ENCODE results near the gene TTC23.

DNA sequence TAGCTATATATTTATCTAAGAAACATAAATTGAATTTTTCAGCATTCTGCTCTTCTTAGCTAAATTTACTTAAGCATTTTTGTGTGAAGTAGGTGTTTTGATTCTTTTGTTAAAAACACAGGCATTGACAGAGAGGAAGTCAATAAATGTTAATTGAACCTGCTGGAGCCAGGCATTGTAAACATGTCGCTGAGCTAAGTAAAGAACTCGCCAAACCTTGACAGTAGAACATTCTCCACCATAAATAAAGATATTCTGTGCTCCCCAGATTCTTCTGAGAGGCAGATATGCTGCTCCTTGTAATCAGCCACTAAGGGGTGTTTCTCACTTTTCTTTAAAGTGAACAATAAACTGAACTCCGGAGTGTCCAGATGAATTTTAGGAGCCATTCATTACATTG lies 106.1 kb downstream of the TTC23 start:
- TF ChIP-seq, protein P1, sequence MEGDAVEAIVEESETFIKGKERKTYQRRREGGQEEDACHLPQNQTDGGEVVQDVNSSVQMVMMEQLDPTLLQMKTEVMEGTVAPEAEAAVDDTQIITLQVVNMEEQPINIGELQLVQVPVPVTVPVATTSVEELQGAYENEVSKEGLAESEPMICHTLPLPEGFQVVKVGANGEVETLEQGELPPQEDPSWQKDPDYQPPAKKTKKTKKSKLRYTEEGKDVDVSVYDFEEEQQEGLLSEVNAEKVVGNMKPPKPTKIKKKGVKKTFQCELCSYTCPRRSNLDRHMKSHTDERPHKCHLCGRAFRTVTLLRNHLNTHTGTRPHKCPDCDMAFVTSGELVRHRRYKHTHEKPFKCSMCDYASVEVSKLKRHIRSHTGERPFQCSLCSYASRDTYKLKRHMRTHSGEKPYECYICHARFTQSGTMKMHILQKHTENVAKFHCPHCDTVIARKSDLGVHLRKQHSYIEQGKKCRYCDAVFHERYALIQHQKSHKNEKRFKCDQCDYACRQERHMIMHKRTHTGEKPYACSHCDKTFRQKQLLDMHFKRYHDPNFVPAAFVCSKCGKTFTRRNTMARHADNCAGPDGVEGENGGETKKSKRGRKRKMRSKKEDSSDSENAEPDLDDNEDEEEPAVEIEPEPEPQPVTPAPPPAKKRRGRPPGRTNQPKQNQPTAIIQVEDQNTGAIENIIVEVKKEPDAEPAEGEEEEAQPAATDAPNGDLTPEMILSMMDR (IDR thresholded peaks at IDR 0.05), result no peak
- no peak for TF ChIP-seq POLR2A (IDR thresholded peaks at IDR 0.05)

Data from thyroid gland (tissue), 4 donors.